Measurements from ENCODE around the gene MAP4K3. TPM values are rescaled to one million over a fixed set of nuclear protein-coding genes. Genes with fewer than 3 reads are reported as not detected.

Gene MAP4K3
- total RNA-seq: 1 to 10 TPM; 8.3 to 9.5 TPM

DNA sequence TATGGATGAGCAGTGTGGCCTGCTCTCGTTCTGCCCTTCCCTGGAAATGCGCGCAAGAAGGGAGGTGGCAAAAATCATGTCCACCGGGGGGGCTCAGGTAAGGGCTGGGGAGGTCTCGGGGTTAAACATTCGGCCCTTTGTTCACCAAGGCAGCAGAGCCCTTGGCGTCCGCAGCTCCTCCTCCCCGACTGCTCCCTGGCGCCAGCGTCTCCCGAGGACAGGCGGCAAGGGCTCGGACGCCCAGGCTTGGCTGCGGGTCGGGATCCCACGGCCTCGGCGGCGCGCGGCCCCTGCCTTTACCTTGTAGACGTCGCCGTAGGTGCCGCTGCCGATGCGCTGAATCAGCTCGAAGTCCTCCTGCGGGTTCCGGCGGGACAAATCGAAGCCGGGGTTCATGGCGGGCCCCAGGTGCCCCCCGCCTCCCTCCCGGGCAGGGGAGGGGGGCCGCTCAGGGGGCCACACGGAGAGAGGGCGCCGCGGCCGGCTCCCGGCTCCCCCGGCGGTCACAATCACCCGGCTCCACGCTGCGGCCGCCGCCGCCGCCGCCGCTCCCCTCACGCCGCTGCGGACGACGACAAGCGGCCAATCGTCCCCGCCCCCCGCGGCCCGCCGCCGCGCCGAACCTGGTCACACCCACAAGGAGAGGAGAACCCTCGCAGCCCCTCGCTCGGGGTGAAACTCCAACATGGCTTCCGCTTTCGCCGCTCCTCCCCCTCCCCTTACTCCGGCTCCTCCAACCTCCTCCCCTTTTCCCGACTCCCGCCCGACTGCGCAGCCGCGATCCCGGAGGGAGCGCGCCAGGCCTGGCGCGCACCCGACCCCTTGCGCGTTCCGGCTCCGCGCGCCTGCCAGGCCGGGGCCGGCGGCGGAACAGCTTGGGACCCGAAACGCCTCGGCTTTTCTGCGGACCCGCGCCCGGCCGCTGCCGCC, at the start of gene MAP4K3:
TSS of gene MAP4K3 (minus strand) at position 694 of the 930 bp plus-strand sequence. CDS start at position 396, 298 bp downstream.
- CTCF ChIA-PET: interaction anchor here (1.3 kb wide), 1 partner anchor 57 kb away, joined by 3 read pairs; no protein-coding TSS in a partner anchor
- POLR2A ChIA-PET: interaction anchor here (1.2 kb wide), 1 partner anchor 159 kb away, joined by 3 read pairs; no protein-coding TSS in a partner anchor

DNA sequence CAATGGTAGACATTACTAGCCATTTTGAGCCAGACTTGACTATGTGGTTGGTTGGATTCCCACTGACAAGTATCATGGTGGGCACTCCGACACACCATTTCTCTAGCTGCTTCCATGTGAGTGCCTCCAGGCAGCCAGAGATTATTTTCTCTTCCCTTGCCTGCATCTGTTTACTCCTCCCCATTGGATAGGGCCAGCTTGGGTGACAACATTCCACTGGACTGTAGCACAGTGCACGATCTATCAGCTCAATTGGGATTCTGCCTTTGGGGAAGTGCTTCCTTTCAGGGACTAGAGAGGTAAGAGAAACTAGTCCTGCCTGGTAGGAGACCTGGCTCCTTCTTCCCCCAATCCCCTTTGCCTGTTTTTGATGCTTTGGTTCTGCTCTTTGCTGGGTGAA, 49.0 kb upstream of the MAP4K3 start:
- ChIA-PET POLR2A (interaction anchor here (0.6 kb wide), 1 partner anchor 117 kb away, joined by 4 read pairs; no protein-coding TSS in a partner anchor), CTCF (no interaction called here)

DNA sequence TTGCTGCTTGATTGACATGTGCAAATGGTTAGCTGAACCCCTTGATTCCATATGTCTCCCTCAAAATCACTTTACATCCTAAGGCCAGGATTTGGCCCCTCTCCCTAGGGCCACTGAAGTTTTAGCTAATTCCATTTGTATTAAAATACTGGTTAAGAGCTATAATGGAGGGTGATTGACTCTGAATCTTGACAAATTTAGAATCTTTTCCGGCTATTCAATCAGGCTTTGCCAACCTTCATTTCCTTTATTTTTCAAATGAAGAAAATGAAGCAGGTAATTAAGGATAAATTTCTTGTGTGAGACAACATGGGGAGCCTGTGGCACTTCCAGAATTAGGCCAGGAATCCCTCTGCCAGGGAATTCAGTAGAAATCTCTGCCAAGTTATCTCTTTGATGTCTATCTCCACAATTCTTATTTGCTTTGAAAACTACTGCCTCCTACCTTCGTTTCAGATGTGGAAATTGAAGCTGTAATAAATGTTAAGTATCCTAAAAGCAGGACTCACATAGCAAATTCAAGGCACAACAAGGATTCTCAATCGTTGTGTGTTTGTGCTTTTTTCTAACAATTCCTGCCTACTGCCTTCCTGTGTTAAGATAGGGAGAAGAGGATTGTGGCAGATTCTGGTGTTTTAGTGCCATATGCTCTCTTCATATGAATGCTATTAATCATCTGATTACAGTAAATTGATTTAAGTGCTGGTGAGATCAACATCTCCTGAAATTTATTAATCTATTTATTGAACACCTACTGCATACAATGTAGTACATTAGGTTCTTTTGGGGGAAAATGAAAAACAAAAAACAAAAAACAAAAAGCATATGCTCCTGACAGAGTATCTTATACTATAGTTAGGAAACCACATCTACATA, 47.8 kb upstream of the MAP4K3 start:
- ChIA-PET CTCF (no interaction called here), POLR2A (no interaction called here)

DNA sequence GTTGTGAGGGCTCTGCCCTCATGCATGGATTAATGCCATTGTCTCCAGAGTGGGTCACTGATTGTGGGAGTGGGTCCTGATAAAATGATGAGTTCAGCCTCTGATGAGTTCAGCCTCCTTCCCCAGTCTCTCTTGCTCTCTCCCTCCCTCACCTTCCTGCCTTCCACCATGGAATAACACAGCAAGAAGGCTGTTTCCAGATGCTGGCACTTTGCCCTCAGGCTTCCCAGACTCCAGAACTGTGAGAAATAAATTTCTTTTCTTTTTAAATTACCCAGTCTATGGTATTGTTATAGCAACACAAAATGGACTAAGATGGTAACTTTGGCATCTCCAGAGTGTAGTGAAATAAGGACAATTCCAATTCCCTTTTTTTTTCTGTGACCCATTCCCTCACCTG, 47.1 kb upstream of the MAP4K3 start:
- ChIA-PET POLR2A (no interaction called here), CTCF (no interaction called here)

DNA sequence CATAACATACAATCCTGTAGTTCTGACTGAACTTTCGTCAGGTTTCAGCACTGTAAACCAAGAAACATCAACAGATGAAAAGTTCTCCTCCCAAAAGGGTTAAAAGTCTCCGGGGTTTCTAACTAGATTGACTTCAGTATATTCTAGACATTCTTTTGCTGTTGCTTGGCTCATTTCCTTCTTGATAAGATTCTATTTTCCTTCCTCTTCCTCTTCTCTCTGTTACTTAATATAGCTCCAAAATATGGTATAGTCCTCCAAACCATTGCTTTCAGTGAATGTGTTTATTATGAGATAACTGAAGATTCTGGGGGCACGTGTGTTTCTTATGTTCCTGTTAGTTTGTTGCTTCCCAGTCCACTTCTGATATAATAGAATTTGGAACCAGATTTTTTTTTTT, 46.4 kb upstream of the MAP4K3 start:
- ChIA-PET CTCF (no interaction called here), POLR2A (no interaction called here)

DNA sequence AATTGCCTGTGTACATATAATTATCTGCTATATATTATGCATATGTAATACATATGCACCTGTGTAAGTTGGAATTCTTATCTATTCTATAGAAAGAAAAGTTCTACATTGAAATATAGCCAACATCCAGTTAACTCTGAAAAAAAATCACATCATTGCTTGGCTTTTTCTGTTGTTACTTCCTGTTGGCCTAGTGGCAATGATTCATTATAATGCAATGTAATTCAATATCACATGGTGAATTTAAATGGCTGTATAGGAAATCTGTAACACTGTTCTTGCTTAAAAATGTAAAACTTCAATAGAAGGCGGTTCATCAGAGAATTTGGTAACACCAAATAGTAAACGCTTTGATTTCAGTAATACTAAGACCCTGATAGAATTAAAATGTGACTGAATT, 44.5 kb upstream of the MAP4K3 start:
- POLR2A ChIA-PET: no interaction called here
- CTCF ChIA-PET: no interaction called here

DNA sequence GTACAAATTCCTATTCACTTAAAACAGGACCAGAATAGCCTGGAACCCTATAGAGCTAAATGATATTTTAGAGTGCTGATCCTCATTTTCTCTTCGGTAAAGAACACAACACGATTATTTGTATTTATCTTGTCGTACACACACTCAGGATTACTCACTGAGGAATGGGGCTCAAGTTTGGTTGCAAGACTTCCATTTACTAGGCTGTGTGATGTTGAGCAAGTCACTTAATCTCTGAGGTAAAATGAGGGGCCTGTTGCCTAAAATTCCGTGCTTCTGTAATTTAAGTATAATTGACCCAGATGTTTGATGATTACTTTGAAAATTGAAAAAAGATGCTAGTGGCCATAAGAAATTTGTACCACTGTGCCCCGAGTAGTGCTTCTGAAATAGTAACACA, 42.6 kb upstream of the MAP4K3 start:
- POLR2A ChIA-PET: no interaction called here
- CTCF ChIA-PET: no interaction called here

DNA sequence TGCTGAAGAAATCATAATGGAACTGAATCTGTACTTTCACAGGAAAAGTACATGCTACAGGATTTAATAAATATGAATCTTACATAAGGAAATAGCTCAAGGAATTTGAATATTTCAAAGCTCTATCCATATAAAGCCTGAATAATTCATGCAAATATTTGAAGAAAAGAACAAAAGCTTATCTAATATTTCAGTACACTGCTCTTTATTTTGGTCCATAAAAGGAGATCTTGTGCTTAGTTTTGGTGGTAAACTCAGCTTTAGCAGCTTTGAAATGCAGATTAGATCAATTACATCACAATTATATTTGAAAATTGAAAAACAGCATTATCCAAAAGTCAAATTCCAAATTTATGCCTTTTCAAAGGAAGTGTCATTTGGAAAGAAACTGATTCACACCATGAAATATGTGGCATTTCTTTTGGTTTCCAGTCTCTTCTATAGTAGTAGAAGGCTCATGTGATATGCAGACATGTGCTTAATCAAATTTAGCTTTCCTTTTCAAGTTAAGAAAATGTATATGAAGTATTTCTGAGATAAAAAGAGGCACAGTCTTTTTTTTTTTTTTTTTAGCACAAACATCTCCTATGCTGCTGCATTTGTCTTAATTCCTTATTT, 42.1 kb upstream of the MAP4K3 start:
- CTCF ChIA-PET: no interaction called here
- POLR2A ChIA-PET: interaction anchor here (0.6 kb wide), 1 partner anchor 9 kb away, joined by 3 read pairs; no protein-coding TSS in a partner anchor

DNA sequence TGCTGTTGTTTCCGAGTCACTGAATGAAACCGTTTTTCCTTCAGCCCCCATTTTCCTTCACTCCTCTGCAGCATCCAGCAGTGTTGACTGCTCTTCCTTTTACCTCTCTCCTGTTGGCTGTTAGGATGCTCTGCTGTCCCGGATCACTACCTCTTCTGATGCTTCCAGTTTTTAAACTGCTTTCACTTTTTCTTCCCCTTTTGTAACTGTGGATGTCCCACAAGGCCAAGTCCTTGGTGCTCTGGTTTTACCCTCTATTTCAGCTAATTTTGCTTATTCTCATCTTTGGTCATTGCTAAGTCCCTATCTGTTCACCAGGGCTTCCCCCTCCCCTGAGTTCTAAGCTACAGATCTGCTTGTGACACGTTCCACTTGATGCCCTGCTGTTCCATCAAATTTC, 39.4 kb upstream of the MAP4K3 start:
- ChIA-PET CTCF (no interaction called here), POLR2A (interaction anchor here (0.6 kb wide), 1 partner anchor 12 kb away, joined by 6 read pairs; no protein-coding TSS in a partner anchor)

DNA sequence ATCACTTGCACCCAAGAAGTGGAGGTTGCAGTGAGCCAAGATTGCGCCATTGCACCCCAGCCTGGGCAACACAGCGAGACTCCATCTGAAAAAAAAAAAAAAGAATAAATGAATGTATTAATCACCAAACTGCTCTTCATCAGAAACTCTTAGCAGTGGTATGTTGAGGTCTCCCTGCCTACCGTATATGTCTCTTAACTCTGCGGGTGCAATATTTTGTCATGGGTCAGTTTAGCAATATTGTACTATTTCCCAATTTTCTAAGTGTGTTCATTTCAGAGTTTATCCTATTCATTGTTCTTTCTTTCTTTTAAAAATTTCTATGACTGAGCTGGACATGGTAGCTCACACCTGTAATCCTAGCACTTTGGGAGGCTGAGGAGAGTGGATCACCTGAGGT, 37.9 kb upstream of the MAP4K3 start:
- CTCF ChIA-PET: no interaction called here
- POLR2A ChIA-PET: no interaction called here

DNA sequence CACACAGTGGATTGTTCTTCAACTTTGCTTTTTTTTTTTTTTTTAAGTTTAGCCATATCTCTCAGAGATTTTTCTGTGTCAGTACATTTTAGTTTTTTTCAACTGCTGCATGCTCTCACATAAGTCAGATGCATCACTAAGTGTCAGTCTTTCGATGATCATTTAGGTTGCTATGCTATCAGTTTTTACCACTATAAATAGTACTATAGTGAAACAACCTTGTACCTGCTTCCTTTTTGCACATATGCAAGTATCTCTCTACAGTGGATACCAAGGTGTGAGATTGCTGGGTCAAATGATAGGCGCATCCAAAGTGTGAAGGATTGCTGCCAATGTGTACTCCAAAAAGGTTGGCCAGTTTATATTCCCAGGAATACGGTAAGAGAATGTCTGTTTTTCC, 33.5 kb upstream of the MAP4K3 start:
- ChIA-PET POLR2A (no interaction called here), CTCF (no interaction called here)

DNA sequence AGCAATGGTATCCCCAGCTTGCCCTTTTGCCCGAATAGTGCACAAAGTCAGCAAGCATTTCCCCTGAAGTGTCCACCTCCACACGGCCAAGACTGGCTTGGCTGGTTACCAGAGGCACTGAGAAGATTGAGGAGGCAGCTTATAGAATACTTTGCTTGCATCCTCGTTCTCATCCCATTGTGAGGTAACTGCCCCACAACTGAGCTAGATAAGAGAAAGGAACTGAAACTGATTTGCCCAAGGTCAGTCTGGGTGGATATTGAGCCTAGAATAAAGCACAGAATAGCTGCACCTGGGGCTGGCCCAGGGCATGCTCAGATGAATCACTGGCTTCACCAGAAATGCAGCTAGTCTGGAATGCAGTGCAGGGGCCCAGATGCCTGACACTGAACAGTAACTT, 32.7 kb upstream of the MAP4K3 start:
- ChIA-PET POLR2A (interaction anchor here (0.5 to 0.6 kb wide), 2 partner anchors 9 to 128 kb away, joined by 3 read pairs; no protein-coding TSS in a partner anchor), CTCF (no interaction called here)

DNA sequence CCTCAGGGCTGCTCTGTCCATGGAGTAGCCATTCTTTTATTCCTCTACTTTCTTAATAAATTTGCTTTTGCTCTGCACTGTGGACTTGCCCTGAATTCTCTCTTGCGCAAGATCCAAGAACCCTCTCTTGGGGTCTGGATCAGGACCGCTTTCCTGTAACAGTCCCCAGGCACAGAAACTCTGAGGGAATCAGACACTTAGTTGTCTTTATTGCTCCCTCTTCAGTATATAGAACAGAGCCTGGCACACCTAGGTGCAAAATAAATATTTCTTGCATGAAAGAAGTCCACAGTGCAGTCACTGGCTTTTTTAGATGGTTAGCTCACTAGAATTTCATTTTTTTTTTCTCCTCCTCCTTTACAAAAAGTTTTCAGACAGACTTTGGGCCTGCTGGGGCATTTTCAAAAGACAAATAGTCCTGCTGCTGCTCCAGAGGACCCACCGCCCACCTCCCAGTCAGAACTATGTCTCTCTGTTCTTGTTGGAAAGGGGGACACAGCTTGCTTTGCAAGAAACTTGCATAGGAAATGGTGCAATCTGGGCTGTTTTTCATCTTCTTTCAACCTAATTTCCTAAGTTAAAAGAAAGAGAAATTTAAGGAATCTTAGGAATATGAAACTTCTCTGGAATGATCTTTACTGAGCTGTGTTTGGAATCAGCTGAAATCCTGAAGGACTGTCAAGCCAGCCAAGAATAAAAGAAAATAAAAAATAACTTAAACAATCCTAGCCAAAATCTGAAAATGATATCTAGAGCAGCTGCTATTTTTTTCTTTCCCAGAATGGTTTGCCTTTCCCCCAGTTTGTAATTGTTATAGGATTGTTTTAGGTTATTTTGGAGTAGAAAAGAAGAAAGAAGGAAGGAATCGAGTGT, 31.7 kb upstream of the MAP4K3 start:
- ChIA-PET POLR2A (no interaction called here), CTCF (no interaction called here)

DNA sequence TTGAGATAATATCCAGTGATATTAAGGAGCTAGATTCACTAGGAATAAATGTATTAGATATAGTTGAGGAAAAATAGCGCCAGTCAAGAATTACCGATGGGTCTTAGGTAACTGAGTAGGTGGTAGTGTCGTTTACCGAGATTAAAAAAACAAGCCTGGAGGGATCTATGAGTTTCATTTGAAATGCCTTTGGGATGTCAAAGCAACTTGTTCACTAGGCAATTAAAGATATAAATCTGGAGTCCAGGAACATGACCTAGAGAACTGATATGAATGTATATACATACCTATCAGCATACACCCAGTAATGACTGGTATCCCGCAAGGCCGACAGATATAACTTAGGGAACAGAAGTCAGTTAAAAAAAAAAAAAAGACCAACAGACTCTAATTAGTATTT, 29.2 kb upstream of the MAP4K3 start:
- ChIA-PET CTCF (no interaction called here), POLR2A (no interaction called here)

DNA sequence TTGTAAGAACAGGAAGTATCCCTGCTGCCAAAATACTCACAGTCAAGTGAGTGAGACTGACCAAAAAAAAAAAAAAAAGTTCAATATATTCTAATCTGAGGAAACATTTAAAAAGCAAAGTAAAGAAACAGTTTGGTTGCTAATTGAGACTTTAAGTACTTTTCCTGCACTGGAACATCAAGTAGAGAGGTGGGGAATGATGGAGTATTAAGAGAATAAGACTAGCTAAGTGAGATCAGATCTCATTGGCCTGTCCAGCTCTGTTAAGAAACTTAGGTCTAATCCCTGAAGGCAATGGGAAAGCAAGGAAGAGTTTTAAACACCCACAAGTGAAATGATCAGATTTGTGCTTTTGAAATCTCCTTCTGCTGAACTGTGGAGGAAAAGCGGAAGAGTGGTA, 27.8 kb upstream of the MAP4K3 start:
- ChIA-PET CTCF (no interaction called here), POLR2A (no interaction called here)

DNA sequence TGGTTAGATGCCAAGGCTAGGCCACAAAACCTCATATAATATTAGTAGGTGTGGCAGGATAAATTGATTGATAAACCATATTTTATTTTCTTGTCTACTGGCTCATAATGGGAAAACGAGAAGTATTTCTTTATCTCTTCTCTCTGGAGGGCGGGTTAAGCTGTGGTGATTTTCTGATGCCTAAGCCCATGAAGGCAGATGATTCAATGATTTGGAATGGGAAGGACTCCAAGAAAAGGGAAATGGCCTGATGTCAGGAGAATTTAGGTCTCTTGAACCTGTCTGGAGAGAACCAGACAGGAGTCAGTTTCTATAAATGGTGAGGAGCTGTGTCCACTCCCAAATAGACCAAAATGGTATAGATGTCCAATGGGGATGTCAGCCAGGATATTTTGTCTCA, 18.7 kb upstream of the MAP4K3 start:
- POLR2A ChIA-PET: no interaction called here
- CTCF ChIA-PET: interaction anchor here (0.6 kb wide), 1 partner anchor 46 kb away, joined by 3 read pairs; no protein-coding TSS in a partner anchor

DNA sequence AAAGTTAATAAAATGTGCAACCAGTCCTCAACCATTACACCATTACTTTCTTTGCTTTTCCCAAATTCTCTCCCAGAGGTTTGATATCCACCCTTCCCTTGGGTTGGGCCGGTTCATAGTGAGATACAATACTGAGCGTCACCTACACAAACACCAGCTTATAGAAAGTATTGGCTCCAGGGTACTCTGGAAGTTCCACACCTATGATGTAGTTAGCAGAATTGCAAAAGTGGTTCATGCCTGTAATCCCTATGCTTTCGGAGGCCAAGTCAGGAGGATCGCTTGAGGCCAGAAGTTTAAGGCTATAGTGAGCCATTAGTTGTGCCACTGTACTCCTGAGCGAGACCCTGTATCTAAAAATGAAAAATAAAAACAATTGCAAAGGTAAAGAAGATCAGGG, 15.3 kb upstream of the MAP4K3 start:
- CTCF ChIA-PET: no interaction called here
- POLR2A ChIA-PET: no interaction called here

DNA sequence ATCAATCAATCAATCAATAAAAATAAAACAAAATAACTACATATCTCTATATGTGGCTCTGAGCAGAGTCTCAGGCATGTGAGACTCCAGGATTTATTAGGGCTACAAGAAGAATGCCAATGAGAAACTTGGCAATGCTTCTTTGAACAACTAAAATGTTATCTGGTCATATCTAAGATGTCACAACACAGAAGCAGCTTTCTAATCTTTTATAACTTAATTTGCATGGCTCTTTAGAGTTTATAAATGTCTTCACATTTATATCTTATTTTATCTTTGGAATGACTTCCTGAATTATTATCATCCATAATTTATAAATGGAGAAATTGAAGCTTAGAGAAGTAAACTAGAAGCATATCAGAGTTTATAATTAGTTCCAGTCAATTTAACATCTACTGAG, 14.9 kb upstream of the MAP4K3 start:
- ChIA-PET CTCF (no interaction called here), POLR2A (no interaction called here)

DNA sequence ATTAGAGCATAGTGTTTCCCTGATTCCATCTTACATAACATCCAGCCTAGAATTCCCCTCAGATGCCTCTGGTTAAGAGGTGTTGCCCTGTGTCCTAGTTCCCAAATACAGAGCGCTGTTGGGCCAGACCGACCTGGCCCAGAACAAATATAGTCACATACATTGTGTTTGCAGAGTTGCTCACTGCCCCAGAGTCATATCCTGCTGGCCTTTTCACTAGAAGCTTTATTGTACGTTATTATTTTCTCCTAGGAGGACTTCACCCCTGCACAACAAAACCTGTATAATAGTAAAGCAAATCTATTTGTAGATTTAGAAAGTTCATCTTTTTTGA, 11.1 kb upstream of the MAP4K3 start:
- CTCF ChIA-PET: interaction anchor here (0.7 kb wide), 1 partner anchor 55 kb away, joined by 5 read pairs; no protein-coding TSS in a partner anchor
- POLR2A ChIA-PET: no interaction called here
